Adrenal gland (tissue), 12 donors: ENCODE data around the gene ZNF280C. TPM values are rescaled to one million over a fixed set of nuclear protein-coding genes. Genes with fewer than 3 reads are reported as not detected.

Experiments used
- DNase-seq, 7 donors: peaks; one replicate each; pipeline ENCODE4 v3.0.0-alpha.2; 2019 to 2020
- H3K27ac ChIP-seq, 5 donors: fragments of 200-600 bp; sonication (generic) in 4 of 5; 1 replicate in 3 of 5; 2 replicates in 2 of 5; pipeline versions ENCODE4 v1.5.1 to v1.8.0; 2016 to 2020; ENCODE audit warnings: mild to moderate bottlenecking in 1 of 5
- H3K27me3 ChIP-seq: fragments of 200-600 bp; 2 replicates; pipeline ENCODE4 v1.8.0; 2021
- H3K36me3 ChIP-seq, 2 donors: fragments of 200-600 bp; replicated peaks in 1 of 2; 1 replicate in 1 of 2; 2 replicates in 1 of 2; pipeline versions ENCODE4 v1.5.1 to v1.8.0; 2018 to 2022
- H3K4me1 ChIP-seq, 2 donors: fragments of 200-600 bp; replicated peaks in 1 of 2; 1 replicate in 1 of 2; 2 replicates in 1 of 2; pipeline versions ENCODE4 v1.5.1 to v1.8.0; 2018 to 2021
- H3K4me3 ChIP-seq, 4 donors: fragments of 200-600 bp; sonication (generic) in 3 of 4; one replicate each; pipeline ENCODE4 v1.5.1; 2016 to 2018
- H3K9me3 ChIP-seq, 3 donors: fragments of 200-600 bp; sonication (generic) in 1 of 3; replicated peaks in 1 of 3; 1 replicate in 2 of 3; 2 replicates in 1 of 3; pipeline versions ENCODE4 v1.5.1 to v1.8.0; 2016 to 2021
- POLR2A ChIP-seq, 2 donors: fragments of 450-650 bp; IDR thresholded peaks; one replicate each; pipeline ENCODE4 v1.6.1; 2017; ENCODE audit warnings: antibody characterized with exemption in 2 of 2, mild to moderate bottlenecking in 2 of 2, moderate library complexity in 1 of 2
- WGBS, 4 donors: extraction: QIAGEN DNeasy Blood & Tissue Kit in 2 of 4; methylation state at CpG; one replicate each; pipeline versions ENCODE4 v1.1.5 to v1.1.7; 2013 to 2017; 5-methylcytosine and 5-hydroxymethylcytosine counted together
- intact Hi-C, 2 donors: fragments of 100-400 bp; cut with DNase I; formaldehyde crosslinking; loops; one replicate each; pipeline versions ENCODE4 v1.14.1 to v1.15.0; 2022 to 2023
- polyA plus RNA-seq, 3 donors: library from polyadenylated mRNA; stranded (reverse); fragments of 200-250 nt in 2 of 3; fragments of 350-450 nt in 1 of 3; fragmentation: Illumina TruSeq in 1 of 3; extraction: RNeasy Lipid Tissue Mini Kit (QIAGEN cat#74804) in 1 of 3; gene quantifications; one replicate each; pipeline ENCODE4 v1.2.3, GENCODE V29; 2013 to 2014
- total RNA-seq, 9 donors: library from RNA; depleted of rRNA in 4 of 9; stranded (reverse); fragments of >200 nt in 4 of 9; fragments of 120-200 nt in 1 of 9; fragmentation: NEBNext Ultra II Directional in 1 of 9; extraction: Animal tissue kit (Norgen Biotek cat#: 25700) in 1 of 9; gene quantifications; one replicate each; pipeline versions ENCODE4 v1.1.0 to v1.2.4, GENCODE V29; 2013 to 2023
- TF ChIP-seq, protein P1 (sequence below), 6 experiments: fragments of 450-650 bp in 4 of 6; fragments of 200-600 bp in 2 of 6; sonication (generic) in 1 of 6; IDR thresholded peaks; 1 replicate in 5 of 6; 2 replicates in 1 of 6; pipeline versions ENCODE4 v1.5.1 to v1.8.0; 2016 to 2021; ENCODE audit warnings: antibody characterized with exemption in 6 of 6, mild to moderate bottlenecking in 2 of 6, moderate library complexity in 1 of 6
- donor health status: healthy with polysubstance abuse.
- donor health status: Bipolar disorder and iron deficiency.
- donor health status: DM: yes; HTN: yes; CAD: no.
- donor health status: DM: no; HTN: no; CAD: no.
- donor health status: DM: no; HTN: no; CAD: no.
- donor health status: DM: yes; HTN: yes; CAD: no.

Gene ZNF280C
- total and polyA plus RNA-seq, 12 donors: 1.0 to 7.3 (median 3.9) TPM

DNA sequence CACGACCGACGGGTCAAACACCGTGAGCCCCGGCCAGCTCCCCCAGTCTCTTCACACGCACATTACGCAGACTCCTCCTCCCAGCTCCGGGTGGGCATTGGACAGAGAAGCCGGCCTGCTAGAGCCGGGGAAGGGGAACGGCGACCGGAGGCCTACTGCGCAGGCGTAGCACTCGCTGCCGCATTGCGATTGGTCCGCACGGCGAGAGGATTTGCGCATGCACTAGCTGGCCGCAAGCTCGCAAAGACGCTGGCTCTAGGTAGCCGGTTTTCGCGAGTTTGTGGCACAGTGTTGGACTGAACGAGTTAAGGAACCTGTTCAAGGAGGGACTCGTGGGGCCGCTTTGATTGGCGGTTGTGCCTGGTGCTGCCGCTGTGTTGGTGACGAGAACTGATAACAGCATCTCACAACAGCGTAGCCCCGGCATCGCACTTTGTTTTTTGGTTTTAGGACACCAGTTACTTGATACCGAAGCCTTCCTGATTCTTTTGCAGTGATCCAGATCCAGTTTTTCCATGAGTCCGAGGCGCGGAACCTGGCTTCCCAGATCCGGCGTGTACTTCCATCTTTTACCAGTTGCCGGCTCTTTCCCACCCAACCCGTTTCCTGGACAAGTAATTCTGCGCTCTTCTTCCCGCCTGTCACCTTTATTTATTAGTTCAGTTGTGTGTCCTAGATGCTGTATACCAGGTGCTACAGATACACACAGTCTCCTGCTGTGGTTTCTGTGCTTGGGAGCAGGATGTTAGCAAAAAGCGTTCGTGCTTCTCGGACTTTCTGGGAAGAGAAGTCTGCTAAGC is 102.8 kb downstream of the ZNF280C start, which contains the start of gene AIFM1:
Gene AIFM1 (minus strand): TSS at position 139 of the 800 bp plus-strand sequence. CDS start 185 bp downstream, outside the sequence.
- Histone ChIP-seq H3K27ac (peak within 1 kb of the TSS; percentile 64 to 94 (median 91)), H3K9me3 (no peaks in the 10 kb centered on the region), H3K27me3 (no peaks in the 10 kb centered on the region), H3K4me3 (peak within 1 kb of the TSS; percentile 4 to 46 (median 13)), H3K36me3 (no peaks in the 10 kb centered on the region), H3K4me1 (peaks cover 7 to 9% of the 10 kb centered on the region in 2 donors)
- peak; percentile 89 to 97 (median 93) for DNase-seq
- TF ChIP-seq, protein P1, sequence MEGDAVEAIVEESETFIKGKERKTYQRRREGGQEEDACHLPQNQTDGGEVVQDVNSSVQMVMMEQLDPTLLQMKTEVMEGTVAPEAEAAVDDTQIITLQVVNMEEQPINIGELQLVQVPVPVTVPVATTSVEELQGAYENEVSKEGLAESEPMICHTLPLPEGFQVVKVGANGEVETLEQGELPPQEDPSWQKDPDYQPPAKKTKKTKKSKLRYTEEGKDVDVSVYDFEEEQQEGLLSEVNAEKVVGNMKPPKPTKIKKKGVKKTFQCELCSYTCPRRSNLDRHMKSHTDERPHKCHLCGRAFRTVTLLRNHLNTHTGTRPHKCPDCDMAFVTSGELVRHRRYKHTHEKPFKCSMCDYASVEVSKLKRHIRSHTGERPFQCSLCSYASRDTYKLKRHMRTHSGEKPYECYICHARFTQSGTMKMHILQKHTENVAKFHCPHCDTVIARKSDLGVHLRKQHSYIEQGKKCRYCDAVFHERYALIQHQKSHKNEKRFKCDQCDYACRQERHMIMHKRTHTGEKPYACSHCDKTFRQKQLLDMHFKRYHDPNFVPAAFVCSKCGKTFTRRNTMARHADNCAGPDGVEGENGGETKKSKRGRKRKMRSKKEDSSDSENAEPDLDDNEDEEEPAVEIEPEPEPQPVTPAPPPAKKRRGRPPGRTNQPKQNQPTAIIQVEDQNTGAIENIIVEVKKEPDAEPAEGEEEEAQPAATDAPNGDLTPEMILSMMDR (IDR thresholded peaks at IDR 0.05): peak in 2 of 6 experiments; percentile 6 to 35
- TF ChIP-seq POLR2A (IDR thresholded peaks at IDR 0.05): peak; percentile 66 to 89
- 0 to 40% (median 17%) methylated on average over 13 to 50 of the region's 50 CpGs for WGBS, 4 donors
- intact Hi-C loops: no loop called here

DNA sequence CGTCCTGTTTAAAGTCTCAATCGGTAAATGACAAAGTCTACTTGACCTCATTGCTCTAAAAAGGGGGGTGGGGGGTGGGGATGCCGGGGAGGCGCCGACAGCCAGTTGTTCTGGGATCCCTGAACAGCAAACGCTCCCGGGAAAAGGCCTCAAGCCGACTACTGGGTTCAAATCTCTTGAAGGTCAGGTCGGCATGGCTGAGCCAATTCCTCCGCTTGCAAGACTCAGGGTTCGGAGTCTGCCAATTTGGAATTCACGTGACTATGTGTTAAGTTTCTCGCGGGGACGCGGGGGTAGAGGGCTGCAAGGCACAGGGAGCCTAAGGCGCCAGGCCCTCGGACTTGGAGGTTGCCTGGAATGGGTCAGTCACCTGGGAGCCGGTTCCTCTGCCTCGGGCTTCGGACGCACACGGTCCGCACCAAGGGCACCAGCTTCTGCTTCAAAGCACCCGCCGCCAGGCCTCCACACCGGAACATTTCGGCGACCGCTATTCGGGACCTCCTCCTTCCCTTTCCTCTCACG is 103.5 kb downstream of the ZNF280C start:
- Histone ChIP-seq H3K36me3 (no peaks in the 10 kb centered on the region), H3K27me3 (no peaks in the 10 kb centered on the region), H3K4me1 (peaks cover 7 to 9% of the 10 kb centered on the region in 2 donors), H3K27ac (peak overlapping the region; percentile 64 to 94 (median 91)), H3K9me3 (no peaks in the 10 kb centered on the region), H3K4me3 (peak overlapping the region in 3 of 4 donors; percentile 4 to 46 (median 18))
- intact Hi-C loops: no loop called here
- WGBS, 4 donors: 0 to 52% (median 32%) methylated on average over 11 to 32 of the region's 32 CpGs; no CpG with 5 or more reads in 1 of the 4 donors
- DNase-seq: peak in 4 of 7 donors; percentile 62 to 71 (median 64)
- TF ChIP-seq, protein P1 (IDR thresholded peaks at IDR 0.05): no peak
- no peak for TF ChIP-seq POLR2A (IDR thresholded peaks at IDR 0.05)

DNA sequence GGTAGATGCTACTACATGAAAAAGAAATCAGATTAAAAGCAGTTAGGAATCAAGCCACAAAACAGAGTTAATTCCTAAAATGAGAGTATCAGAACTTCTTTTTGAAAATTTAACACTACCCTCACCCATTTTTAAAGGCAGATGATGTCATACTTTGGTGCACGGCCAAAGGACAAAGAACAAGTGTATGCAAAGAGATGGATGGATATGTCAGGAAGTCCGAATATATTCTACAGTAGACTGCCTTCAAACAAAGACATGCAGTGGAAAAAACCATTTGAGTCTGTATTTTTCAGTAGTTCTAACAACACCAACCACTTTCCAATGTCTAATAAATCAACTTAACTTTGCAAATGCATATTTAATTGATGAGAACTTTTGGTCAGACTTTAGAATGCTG is 105.3 kb downstream of the ZNF280C start:
- 36 to 70% (median 55%) methylated on average over 2 of the region's 2 CpGs for WGBS, 4 donors

More for the DNA sequence above, 105.3 kb downstream of the ZNF280C start:
- no peaks in the 10 kb centered on the region for H3K9me3 ChIP-seq
- H3K36me3 ChIP-seq: no peaks in the 10 kb centered on the region
- H3K27ac ChIP-seq: no peak overlapping the region
- no peak for DNase-seq
- peaks cover 7 to 9% of the 10 kb centered on the region in 2 donors for H3K4me1 ChIP-seq
- no peak overlapping the region for H3K4me3 ChIP-seq
- no peaks in the 10 kb centered on the region for H3K27me3 ChIP-seq
- no peak for TF ChIP-seq POLR2A (IDR thresholded peaks at IDR 0.05)
- TF ChIP-seq, protein P1 (IDR thresholded peaks at IDR 0.05): no peak
- intact Hi-C loops: no loop called here
